NOMO-1 treated with DMSO at 0.1 percent for 48 hours (cell line): Measurements from ENCODE around the gene UNG.
"Not testable (repeated sequence)": the region's sequence is repeated elsewhere in the genome, so short reads cannot be mapped to it uniquely, and the experiment has no call there.

ENCODE experiments used
- DNase-seq: peaks from one replicate; lab custom pipeline; 2025; ENCODE audit not compliant: unreplicated experiment; lab: John Stamatoyannopoulos, UW

The UNG gene

GRCh38 chr12:109097435-109098182, at the start of gene UNG:
TSS of gene UNG (plus strand) at chr12:109097597. CDS start at chr12:109097680, 83 bp downstream.
- peak; percentile 93 for DNase-seq

- not testable (repeated sequence) for DNase-seq
These were observed 48.7 kb upstream of the UNG start for GRCh38 chr12:109048706-109049105.

- DNase-seq = not testable (repeated sequence)
These were observed 47.6 kb upstream of the UNG start for GRCh38 chr12:109049794-109050193.

- no peak for DNase-seq
These were observed 45.3 kb upstream of the UNG start for GRCh38 chr12:109052097-109052413.

GRCh38 chr12:109052414-109053323, 44.7 kb upstream of the UNG start, which contains the start of gene USP30:
TSS of gene USP30 (plus strand) at chr12:109052576. CDS start at chr12:109052679, 103 bp downstream.
- DNase-seq = peak; percentile 84

GRCh38 chr12:109053382-109054123, 43.8 kb upstream of the UNG start:
- DNase-seq = peak; percentile 35

GRCh38 chr12:109054124-109054513, 43.3 kb upstream of the UNG start:
- DNase-seq = not testable (repeated sequence)

GRCh38 chr12:109054520-109054919, 42.9 kb upstream of the UNG start:
- no peak for DNase-seq

GRCh38 chr12:109056891-109057290, 40.5 kb upstream of the UNG start:
- DNase-seq = no peak

- DNase-seq = no peak
These were observed 40.0 kb upstream of the UNG start for GRCh38 chr12:109057376-109057775.

- DNase-seq = no peak
These were observed 38.6 kb upstream of the UNG start for GRCh38 chr12:109058773-109059172.

GRCh38 chr12:109064143-109064542, 33.3 kb upstream of the UNG start:
- no peak for DNase-seq

- no peak for DNase-seq
These were observed 32.1 kb upstream of the UNG start for GRCh38 chr12:109065154-109065852.

- DNase-seq = no peak
These were observed 31.6 kb upstream of the UNG start for GRCh38 chr12:109065853-109066193.

GRCh38 chr12:109069307-109070271, 27.8 kb upstream of the UNG start:
- DNase-seq = no peak

- DNase-seq = no peak
These were observed 22.5 kb upstream of the UNG start for GRCh38 chr12:109074866-109075265.

- DNase-seq = no peak
These were observed 14.6 kb upstream of the UNG start for GRCh38 chr12:109082751-109083150.

- DNase-seq = no peak
These were observed 13.0 kb upstream of the UNG start for GRCh38 chr12:109084425-109084824.

GRCh38 chr12:109085590-109085989, 11.8 kb upstream of the UNG start:
- DNase-seq = no peak

- no peak for DNase-seq
These were observed 10.1 kb upstream of the UNG start for GRCh38 chr12:109087250-109087649.
